CD4-positive, alpha-beta T cell treated with Interleukin-15 for 4 hours (primary cell): ENCODE results near the gene NRTN.
"Not testable (repeated sequence)": the region's sequence is repeated elsewhere in the genome, so short reads cannot be mapped to it uniquely, and the experiment has no call there.

Experiments used
- DNase-seq: peaks from one replicate; pipeline ENCODE4 v3.0.0-alpha.2; 2020; ENCODE audit warnings: low spot score

Gene NRTN

DNA sequence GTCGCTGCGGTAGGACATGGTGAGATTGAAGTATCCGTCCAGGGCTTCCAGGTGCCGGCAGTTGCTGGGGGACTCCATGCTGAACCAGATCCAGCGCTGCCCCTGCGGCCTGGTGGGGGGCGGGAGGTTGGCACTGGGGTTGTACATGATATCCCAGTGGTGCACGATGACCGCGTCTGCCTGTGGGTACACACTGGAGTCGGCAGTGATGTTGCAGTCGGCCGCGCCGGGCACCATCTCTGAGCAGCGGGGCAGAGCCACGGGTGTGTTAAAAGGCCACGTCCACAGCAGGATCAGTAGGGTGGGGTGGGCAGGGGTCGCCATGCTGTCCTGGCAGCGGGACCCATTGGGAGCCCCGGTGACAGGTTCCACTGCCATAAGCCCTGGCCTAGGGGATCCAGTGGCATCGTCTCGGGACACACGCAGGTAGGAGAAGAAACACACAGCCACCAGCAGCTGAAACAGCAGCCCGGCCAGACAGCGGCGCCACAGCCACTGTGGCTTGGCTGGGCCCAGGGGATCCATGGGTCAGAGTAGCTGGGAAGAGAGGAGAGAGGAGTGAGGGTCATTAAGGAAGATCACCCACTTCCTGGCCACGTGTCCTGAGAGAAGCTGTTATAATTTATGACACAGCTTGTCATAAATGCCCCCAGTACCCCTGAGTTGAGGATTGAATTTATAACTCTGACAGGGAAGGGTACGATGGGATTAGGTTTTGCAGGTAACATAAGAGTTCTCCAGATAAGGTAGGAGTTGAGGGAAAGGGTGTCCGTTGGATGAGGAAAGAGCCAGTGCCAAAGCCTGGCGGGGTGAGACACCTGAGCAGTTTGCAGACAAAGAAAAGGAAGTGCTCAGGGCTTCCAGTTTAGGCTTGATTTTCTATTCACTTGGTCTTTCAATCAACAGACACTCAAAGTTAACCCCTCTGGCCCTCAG is 62.6 kb downstream of the NRTN start:
- DNase-seq = no peak

DNA sequence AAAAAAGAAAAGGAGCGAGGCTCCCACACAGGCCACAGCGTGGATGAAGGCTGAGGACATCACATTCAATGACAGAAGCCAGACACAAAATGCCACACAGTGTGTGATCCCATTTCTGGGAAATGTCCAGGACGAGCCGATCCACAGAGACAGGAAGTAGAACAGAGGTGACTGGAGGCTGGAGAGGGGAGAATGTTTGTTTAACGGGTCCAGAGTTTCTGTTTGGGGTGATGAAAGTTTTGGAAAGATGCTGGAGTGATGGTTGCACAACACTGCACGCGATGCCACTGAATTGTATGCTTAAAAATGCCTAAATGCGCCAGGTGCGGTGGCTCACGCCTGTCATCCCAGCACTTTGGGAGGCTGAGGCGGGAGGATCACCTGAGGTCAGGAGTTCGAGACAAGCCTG is 66.1 kb downstream of the NRTN start:
- no peak for DNase-seq

DNA sequence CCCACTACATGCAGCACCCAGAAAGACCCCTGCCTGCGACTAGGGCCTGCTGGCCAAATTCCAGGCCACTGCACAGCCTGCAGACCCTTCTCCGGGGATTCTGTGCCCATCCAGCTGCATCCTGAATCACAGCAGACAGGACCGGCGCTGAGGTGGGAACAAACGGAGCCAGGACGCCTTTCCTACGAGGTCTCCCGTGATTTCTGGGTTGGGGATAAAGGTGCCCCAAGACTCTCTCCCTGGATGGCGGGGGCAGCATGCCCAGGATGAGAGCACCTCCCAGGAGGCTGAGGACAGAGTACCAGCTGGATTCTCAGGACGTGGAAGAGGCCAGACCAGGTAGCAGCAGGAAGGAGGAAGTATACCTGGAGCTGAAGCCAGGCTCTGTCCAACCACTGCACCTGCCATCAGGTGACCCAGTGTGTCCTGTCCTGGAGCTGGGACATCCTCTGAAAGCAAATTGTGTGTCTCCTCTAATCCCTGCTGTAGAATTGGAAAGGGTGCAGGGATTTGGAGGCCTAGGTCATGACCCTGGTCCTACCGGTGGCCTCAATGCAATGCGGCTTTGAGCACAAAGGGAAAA is 68.8 kb downstream of the NRTN start:
- no peak for DNase-seq

DNA sequence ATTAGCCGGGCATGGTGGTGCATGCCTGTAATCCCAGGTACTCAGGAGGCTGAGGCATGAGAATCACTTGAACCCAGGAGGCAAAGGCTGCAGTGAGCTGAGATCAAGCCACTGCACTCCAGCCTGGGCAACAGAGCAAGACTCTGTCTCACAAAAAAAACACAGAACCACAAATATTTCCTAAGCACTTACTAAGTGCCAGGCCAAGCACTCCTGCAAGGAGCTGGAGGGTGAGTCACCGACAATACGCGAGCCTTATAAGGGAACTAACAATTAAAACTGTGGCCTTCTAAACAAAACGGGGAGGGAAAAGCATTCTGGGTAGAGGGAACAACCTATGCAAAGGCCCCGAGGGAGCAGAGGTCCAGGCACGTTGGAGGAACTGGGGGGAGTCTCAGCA is 69.6 kb downstream of the NRTN start:
- DNase-seq = not testable (repeated sequence)

GRCh38 chr19:5877427-5877826 is 72.6 kb downstream of the NRTN start:
- no peak for DNase-seq

GRCh38 chr19:5877882-5878281 is 73.0 kb downstream of the NRTN start:
- DNase-seq = no peak
